ENCODE measurements around the gene CSRNP2.
"Not testable (repeated sequence)": the region's sequence is repeated elsewhere in the genome, so short reads cannot be mapped to it uniquely, and the experiment has no call there.

Gene CSRNP2

GRCh38 chr12:51081421-51081820 lies 2.0 kb downstream of the CSRNP2 start:
- TF ChIP-seq CTCF (conservative IDR thresholded peaks at IDR 0.05; ENCODE audit: low read depth) = no peak
- no peak for DNase-seq (ENCODE audit: low spot score)
- CTCF ChIA-PET = interaction anchor here (0.7 kb wide), 1 partner anchor 260 kb away, joined by 3 read pairs; no protein-coding TSS in a partner anchor
- H3K27ac ChIP-seq = no peak overlapping the region
- POLR2A ChIA-PET (ENCODE audit: low non-redundant PET) = no interaction called here

- ChIA-PET POLR2A (ENCODE audit: low non-redundant PET) (no interaction called here), CTCF (no interaction called here)
- no peak for DNase-seq (ENCODE audit: low spot score)
- H3K27ac ChIP-seq = no peak overlapping the region
- no peak for TF ChIP-seq CTCF (conservative IDR thresholded peaks at IDR 0.05; ENCODE audit: low read depth)
Observed at GRCh38 chr12:51080136-51080535, 3.3 kb downstream of the CSRNP2 start.

- POLR2A ChIA-PET (ENCODE audit: low non-redundant PET); DNase-seq (ENCODE audit: low spot score); CTCF ChIA-PET; H3K27ac ChIP-seq: not testable (repeated sequence)
Observed at GRCh38 chr12:51078866-51079265, 4.5 kb downstream of the CSRNP2 start.

GRCh38 chr12:51078346-51078745 lies 5.0 kb downstream of the CSRNP2 start:
- H3K27ac ChIP-seq; POLR2A ChIA-PET (ENCODE audit: low non-redundant PET); DNase-seq (ENCODE audit: low spot score); CTCF ChIA-PET: not testable (repeated sequence)

- H3K27ac ChIP-seq = no peak overlapping the region
- no peak for TF ChIP-seq CTCF (conservative IDR thresholded peaks at IDR 0.05; ENCODE audit: low read depth)
- POLR2A ChIA-PET (ENCODE audit: low non-redundant PET) = no interaction called here
- CTCF ChIA-PET = interaction anchor here (0.6 kb wide), 1 partner anchor 15 kb away, joined by 4 read pairs; no protein-coding TSS in a partner anchor
- no peak for DNase-seq (ENCODE audit: low spot score)
Observed at GRCh38 chr12:51077930-51078329, 5.5 kb downstream of the CSRNP2 start.

GRCh38 chr12:51076236-51076930 lies 7.0 kb downstream of the CSRNP2 start:
- H3K27ac ChIP-seq = no peak overlapping the region
- DNase-seq (ENCODE audit: low spot score) = no peak
- no peak for TF ChIP-seq CTCF (conservative IDR thresholded peaks at IDR 0.05; ENCODE audit: low read depth)
- POLR2A ChIA-PET (ENCODE audit: low non-redundant PET) = interaction anchor here (1.0 kb wide), 1 partner anchor 10 kb away, joined by 9 read pairs; no protein-coding TSS in a partner anchor
- CTCF ChIA-PET = no interaction called here

- TF ChIP-seq CTCF (conservative IDR thresholded peaks at IDR 0.05; ENCODE audit: low read depth) = no peak
- H3K27ac ChIP-seq = no peak overlapping the region
- POLR2A ChIA-PET (ENCODE audit: low non-redundant PET) = interaction anchor here (1.0 kb wide), 1 partner anchor 9 kb away, joined by 9 read pairs; no protein-coding TSS in a partner anchor
- DNase-seq (ENCODE audit: low spot score) = no peak
- CTCF ChIA-PET = no interaction called here
Observed at GRCh38 chr12:51075390-51075789, 8.0 kb downstream of the CSRNP2 start.
